Spinal cord (tissue), 10 donors: ENCODE results near the gene SRSF1. TPM values are rescaled to one million over a fixed set of nuclear protein-coding genes. Genes with fewer than 3 reads are reported as not detected.
A peak's percentile ranks its signal among the peaks of the same experiment; 100 is the strongest.

Experiments used
- DNase-seq, 6 donors: peaks; one replicate each; pipeline versions ENCODE4 v3.0.0 to v3.0.0-alpha.2; 2013 to 2015; ENCODE audit warnings: low spot score in 6 of 6, low read depth in 4 of 6
- H3K27ac ChIP-seq: one replicate; pipeline ENCODE4 v1.5.1; 2013; ENCODE audit warnings: low read depth, low read length, control low read depth
- H3K27me3 ChIP-seq: one replicate; pipeline ENCODE4 v1.6.1; 2013; ENCODE audit warnings: low read length; ENCODE audit not compliant: control insufficient read depth, insufficient read depth
- H3K36me3 ChIP-seq: one replicate; pipeline ENCODE4 v1.6.1; 2013; ENCODE audit warnings: low read length; ENCODE audit not compliant: control insufficient read depth, insufficient read depth
- H3K4me1 ChIP-seq: one replicate; pipeline ENCODE4 v1.6.1; 2013; ENCODE audit warnings: low read length; ENCODE audit not compliant: control insufficient read depth, insufficient read depth
- H3K4me3 ChIP-seq: one replicate; pipeline ENCODE4 v1.5.1; 2013; ENCODE audit warnings: low read depth, low read length, control low read depth
- H3K9me3 ChIP-seq: one replicate; pipeline ENCODE4 v1.6.1; 2013; ENCODE audit warnings: low read length; ENCODE audit not compliant: control insufficient read depth, insufficient read depth
- WGBS: methylation state at CpG from one replicate; pipeline ENCODE4 v1.1.5; 2013; ENCODE audit warnings: missing lambda C conversion rate; ENCODE audit not compliant: insufficient coverage; 5-methylcytosine and 5-hydroxymethylcytosine counted together
- long read RNA-seq, 4 donors: transcript quantifications; one replicate each; lab custom pipeline, GENCODE V29; 2026
- polyA plus RNA-seq, 2 donors: library from polyadenylated mRNA; unstranded; fragments of 120-200 nt; gene quantifications; one replicate each; pipeline ENCODE4 v1.2.1, GENCODE V29; 2013; ENCODE audit not compliant: insufficient read length in 2 of 2
- total RNA-seq, 2 donors: library from RNA; depleted of rRNA in 1 of 2; stranded (reverse); fragments of 120-200 nt in 1 of 2; fragments of >200 nt in 1 of 2; gene quantifications; one replicate each; pipeline versions ENCODE4 v1.2.3 to v1.2.4, GENCODE V29; 2013 to 2014
- donor health status: healthy.

SRSF1 gene
- total RNA-seq (100 to 1,000 TPM; 226 to 234 TPM), polyA plus RNA-seq (100 to 1,000 TPM; 200 to 210 TPM)
- long read RNA-seq, donor 1, transcript SRSF1-204 (4 exons, 1,720 nt): minor isoform, 10 of 79 reads
- long read RNA-seq, donor 1, transcript SRSF1-201 (4 exons, 1,513 nt): major isoform, 51 of 79 reads
- long read RNA-seq, donor 1, transcript SRSF1-205 (3 exons, 3,117 nt): minor isoform, 5 of 79 reads
- long read RNA-seq, donor 1, transcript SRSF1-202 (2 exons, 689 nt): minor isoform, 7 of 79 reads
- long read RNA-seq, donor 1, partial matches to known transcripts: 0 of 79 reads
- long read RNA-seq, donor 1, other reads (novel, unspliced or antisense): 6 of 79 reads
- long read RNA-seq, donor 2, transcript SRSF1-201 (4 exons, 1,513 nt): major isoform, 27 of 40 reads
- long read RNA-seq, donor 2, transcript SRSF1-204 (4 exons, 1,720 nt): minor isoform, 10 of 40 reads
- long read RNA-seq, donor 2, partial matches to known transcripts: 0 of 40 reads
- long read RNA-seq, donor 2, other reads (novel, unspliced or antisense): 0 of 40 reads
- long read RNA-seq, donor 3, transcript SRSF1-201 (4 exons, 1,513 nt): major isoform, 25 of 35 reads
- long read RNA-seq, donor 3, partial matches to known transcripts: 0 of 35 reads
- long read RNA-seq, donor 3, other reads (novel, unspliced or antisense): 0 of 35 reads
- long read RNA-seq, donor 4, transcript SRSF1-204 (4 exons, 1,720 nt): minor isoform, 23 of 123 reads
- long read RNA-seq, donor 4, transcript SRSF1-201 (4 exons, 1,513 nt): major isoform, 51 of 123 reads
- long read RNA-seq, donor 4, transcript SRSF1-205 (3 exons, 3,117 nt): minor isoform, 23 of 123 reads
- long read RNA-seq, donor 4, partial matches to known transcripts: 15 of 123 reads
- long read RNA-seq, donor 4, other reads (novel, unspliced or antisense): 5 of 123 reads

GRCh38 chr17:58006924-58007780 is at the start of gene SRSF1:
TSS of gene SRSF1 (minus strand) at chr17:58007246. CDS start at chr17:58007137, 109 bp downstream.
- Histone ChIP-seq H3K27me3 (no peaks in the 10 kb centered on the region), H3K4me1 (peaks cover 11% of the 10 kb centered on the region), H3K27ac (peak within 1 kb of the TSS; percentile 99), H3K36me3 (peaks cover 11% of the 10 kb centered on the region), H3K4me3 (peak within 1 kb of the TSS; percentile 97), H3K9me3 (no peaks in the 10 kb centered on the region)
- under 1% methylated on average over 85 of the region's 86 CpGs for WGBS
- DNase-seq: peak; percentile 96 to 99 (median 98)

GRCh38 chr17:58056476-58056875 is 49.4 kb upstream of the SRSF1 start:
- H3K27ac ChIP-seq: no peak overlapping the region
- H3K9me3 ChIP-seq: no peaks in the 10 kb centered on the region
- H3K4me3 ChIP-seq: no peak overlapping the region
- H3K4me1 ChIP-seq: peaks cover 15% of the 10 kb centered on the region
- no peaks in the 10 kb centered on the region for H3K27me3 ChIP-seq
- DNase-seq: no peak
- H3K36me3 ChIP-seq: no peaks in the 10 kb centered on the region

GRCh38 chr17:58054641-58055040 is 47.6 kb upstream of the SRSF1 start:
- H3K27me3 ChIP-seq: no peaks in the 10 kb centered on the region
- no peaks in the 10 kb centered on the region for H3K9me3 ChIP-seq
- no peaks in the 10 kb centered on the region for H3K36me3 ChIP-seq
- WGBS: 92% methylated on average over 4 of the region's 6 CpGs
- no peak for DNase-seq
- H3K4me3 ChIP-seq: no peak overlapping the region
- no peak overlapping the region for H3K27ac ChIP-seq
- peaks cover 1% of the 10 kb centered on the region for H3K4me1 ChIP-seq

- Histone ChIP-seq H3K4me1 (no peaks in the 10 kb centered on the region), H3K9me3 (no peaks in the 10 kb centered on the region), H3K36me3 (no peaks in the 10 kb centered on the region), H3K4me3 (no peak overlapping the region), H3K27me3 (no peaks in the 10 kb centered on the region), H3K27ac (no peak overlapping the region)
- 68% methylated on average over 8 of the region's 8 CpGs for WGBS
- DNase-seq: no peak
Observed at GRCh38 chr17:58052945-58053715, 46.1 kb upstream of the SRSF1 start.

- DNase-seq: no peak
- Histone ChIP-seq H3K4me3 (no peak overlapping the region), H3K27ac (no peak overlapping the region), H3K27me3 (no peaks in the 10 kb centered on the region), H3K36me3 (no peaks in the 10 kb centered on the region), H3K9me3 (no peaks in the 10 kb centered on the region), H3K4me1 (no peaks in the 10 kb centered on the region)
- WGBS: no CpG with 5 or more reads among the region's 1 CpG
Observed at GRCh38 chr17:58052407-58052806, 45.4 kb upstream of the SRSF1 start.

- peaks cover 4% of the 10 kb centered on the region for H3K4me1 ChIP-seq
- DNase-seq: no peak
- no peaks in the 10 kb centered on the region for H3K27me3 ChIP-seq
- H3K27ac ChIP-seq: no peak overlapping the region
- 100% methylated on average over 1 of the region's 1 CpG for WGBS
- H3K36me3 ChIP-seq: no peaks in the 10 kb centered on the region
- H3K9me3 ChIP-seq: no peaks in the 10 kb centered on the region
- H3K4me3 ChIP-seq: no peak overlapping the region
Observed at GRCh38 chr17:58051468-58051867, 44.4 kb upstream of the SRSF1 start.

- H3K4me1 ChIP-seq: peaks cover 5% of the 10 kb centered on the region
- no CpG with 5 or more reads among the region's 2 CpGs for WGBS
- no peak overlapping the region for H3K4me3 ChIP-seq
- no peaks in the 10 kb centered on the region for H3K9me3 ChIP-seq
- no peaks in the 10 kb centered on the region for H3K36me3 ChIP-seq
- DNase-seq: no peak
- no peaks in the 10 kb centered on the region for H3K27me3 ChIP-seq
- H3K27ac ChIP-seq: no peak overlapping the region
Observed at GRCh38 chr17:58050966-58051365, 43.9 kb upstream of the SRSF1 start.

GRCh38 chr17:58049533-58049932 is 42.5 kb upstream of the SRSF1 start:
- Histone ChIP-seq H3K36me3 (no peaks in the 10 kb centered on the region), H3K4me1 (peaks cover 5% of the 10 kb centered on the region), H3K9me3 (no peaks in the 10 kb centered on the region), H3K27me3 (no peaks in the 10 kb centered on the region), H3K4me3 (no peak overlapping the region), H3K27ac (no peak overlapping the region)
- no peak for DNase-seq
- WGBS: 83% methylated on average over 1 of the region's 4 CpGs
